Adrenal gland (tissue), 5 donors: ENCODE measurements around the gene UBE3B.

Source experiments
- CTCF ChIP-seq, 6 experiments: fragments of 450-650 bp in 4 of 6; fragments of 200-600 bp in 2 of 6; sonication (generic) in 1 of 6; IDR thresholded peaks; 1 replicate in 5 of 6; 2 replicates in 1 of 6; pipeline versions ENCODE4 v1.5.1 to v1.8.0; 2016 to 2021; ENCODE audit warnings: antibody characterized with exemption in 6 of 6, mild to moderate bottlenecking in 2 of 6, moderate library complexity in 1 of 6
- POLR2A ChIP-seq, 2 donors: fragments of 450-650 bp; IDR thresholded peaks; one replicate each; pipeline ENCODE4 v1.6.1; 2017; ENCODE audit warnings: antibody characterized with exemption in 2 of 2, mild to moderate bottlenecking in 2 of 2, moderate library complexity in 1 of 2
- donor health status: DM: no; HTN: no; CAD: no.

DNA sequence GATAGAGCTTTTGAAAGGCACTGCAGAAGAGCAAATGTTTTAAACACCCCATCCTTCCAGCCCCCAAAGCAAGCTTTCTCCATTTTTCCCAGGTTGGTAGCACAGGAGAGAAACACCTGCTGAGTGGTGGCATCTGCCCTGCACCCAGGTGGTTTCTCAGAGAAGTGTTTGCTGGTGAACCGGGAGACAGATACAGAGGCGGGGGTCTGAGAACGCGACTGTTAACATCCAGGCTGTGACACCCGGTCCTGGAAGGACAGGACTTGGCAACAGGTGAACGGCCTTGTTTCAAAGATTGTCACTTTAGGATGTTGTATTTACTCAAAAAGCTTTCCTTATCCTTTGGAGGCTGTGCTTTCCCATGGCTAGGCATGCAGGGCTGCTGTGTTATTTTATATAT is 77.3 kb downstream of the UBE3B start:
- TF ChIP-seq CTCF (IDR thresholded peaks at IDR 0.05), result no peak
- no peak for TF ChIP-seq POLR2A (IDR thresholded peaks at IDR 0.05)
